CD8-positive, alpha-beta memory T cell (primary cell): ENCODE results near the gene PREX1. TPM values are rescaled to one million over a fixed set of nuclear protein-coding genes. Genes with fewer than 3 reads are reported as not detected.
A peak's percentile ranks its signal among the peaks of the same experiment; 100 is the strongest.
"Not testable (repeated sequence)": the region's sequence is repeated elsewhere in the genome, so short reads cannot be mapped to it uniquely, and the experiment has no call there.

Experiments used
- CTCF ChIA-PET: fragments of 350-600 bp; sonication (Branson Sonifier 250); formaldehyde crosslinking; loops from one replicate; lab custom pipeline; 2021; ENCODE audit warnings: antibody characterized with exemption; lab: Charles Lee
- POLR2A ChIA-PET: fragments of 350-600 bp; sonication (Branson Sonifier 250); formaldehyde crosslinking; loops from one replicate; lab custom pipeline; 2021; ENCODE audit warnings: antibody characterized with exemption; lab: Charles Lee
- DNase-seq, 5 donors: peaks; one replicate each; pipeline versions ENCODE4 v3.0.0 to v3.0.0-alpha.2; 2020 to 2022; ENCODE audit warnings: mixed read lengths in 1 of 5
- H3K27ac ChIP-seq: one replicate; pipeline ENCODE4 v1.7.0; 2013; ENCODE audit warnings: low read depth, mild to moderate bottlenecking, low read length, moderate library complexity
- H3K27me3 ChIP-seq: 2 replicates; pipeline ENCODE4 v1.7.0; 2013; ENCODE audit warnings: low read length, mild to moderate bottlenecking; ENCODE audit not compliant: insufficient read depth, poor library complexity, severe bottlenecking
- H3K36me3 ChIP-seq: 2 replicates; pipeline ENCODE4 v1.7.0; 2013; ENCODE audit warnings: mild to moderate bottlenecking, low read length, moderate library complexity; ENCODE audit not compliant: insufficient read depth
- H3K4me1 ChIP-seq: 2 replicates; pipeline ENCODE4 v1.7.0; 2013; ENCODE audit warnings: mild to moderate bottlenecking, low read length, moderate library complexity; ENCODE audit not compliant: insufficient read depth
- H3K4me3 ChIP-seq: 2 replicates; pipeline ENCODE4 v1.7.0; 2013; ENCODE audit warnings: mild to moderate bottlenecking, low read length
- H3K9me3 ChIP-seq: 2 replicates; pipeline ENCODE4 v1.7.0; 2013; ENCODE audit warnings: mild to moderate bottlenecking, low read length
- H3K27ac Mint-ChIP-seq, 8 donors: one replicate each; pipeline ENCODE4 v1.8.0; 2020 to 2021; ENCODE audit warnings: mixed read lengths in 8 of 8, mild to moderate bottlenecking in 6 of 8, inconsistent platforms in 3 of 8, moderate library complexity in 3 of 8
- H3K27me3 Mint-ChIP-seq, 2 donors: one replicate each; pipeline ENCODE4 v1.8.0; 2020 to 2021; ENCODE audit warnings: mixed read lengths in 2 of 2, mild to moderate bottlenecking in 1 of 2, moderate library complexity in 1 of 2
- H3K36me3 Mint-ChIP-seq, 3 donors: one replicate each; pipeline ENCODE4 v1.8.0; 2020 to 2021; ENCODE audit warnings: mixed read lengths in 3 of 3, inconsistent platforms in 1 of 3, mild to moderate bottlenecking in 1 of 3
- H3K4me1 Mint-ChIP-seq, 3 donors: one replicate each; pipeline ENCODE4 v1.8.0; 2020 to 2021; ENCODE audit warnings: mixed read lengths in 3 of 3, inconsistent platforms in 1 of 3, mild to moderate bottlenecking in 1 of 3
- H3K4me3 Mint-ChIP-seq, 7 donors: one replicate each; pipeline ENCODE4 v1.8.0; 2020 to 2021; ENCODE audit warnings: mixed read lengths in 7 of 7, mild to moderate bottlenecking in 6 of 7, moderate library complexity in 4 of 7, inconsistent platforms in 2 of 7
- H3K9me3 Mint-ChIP-seq, 5 donors: one replicate each; pipeline ENCODE4 v1.8.0; 2020 to 2022; ENCODE audit warnings: mixed read lengths in 5 of 5, mild to moderate bottlenecking in 3 of 5, moderate library complexity in 2 of 5, inconsistent platforms in 1 of 5
- polyA plus RNA-seq: library from polyadenylated mRNA; unstranded; fragments of 300-500 nt; fragmentation: Illumina TruSeq; gene quantifications from one replicate; pipeline ENCODE4 v1.2.3, GENCODE V29; 2021
- total RNA-seq, 2 experiments: library from RNA; stranded (reverse); gene quantifications; one replicate each; pipeline ENCODE4 v1.2.3, GENCODE V29; 2021

PREX1 gene
- total and polyA plus RNA-seq, 3 experiments from 2014 or later, result 89.5 to 90.5 (median 90.0) TPM

GRCh38 chr20:48813446-48813747 is 14.4 kb downstream of the PREX1 start:
- Mint-ChIP-seq H3K27me3 (no peaks in the 10 kb centered on the region), H3K9me3 (peaks cover 0 to 2% (median 0%) of the 10 kb centered on the region in 5 donors), H3K27ac (no peak overlapping the region), H3K4me3 (no peak overlapping the region), H3K4me1 (peaks cover 27 to 59% (median 30%) of the 10 kb centered on the region in 3 donors), H3K36me3 (peaks cover 13 to 45% (median 13%) of the 10 kb centered on the region in 3 donors)
- Histone ChIP-seq H3K27me3 (no peaks in the 10 kb centered on the region), H3K36me3 (no peaks in the 10 kb centered on the region), H3K4me1 (peaks cover 81% of the 10 kb centered on the region), H3K27ac (no peak overlapping the region), H3K9me3 (no peaks in the 10 kb centered on the region), H3K4me3 (no peak overlapping the region)
- ChIA-PET CTCF (interaction anchor here (1.7 kb wide), 1 partner anchor 156 kb away, joined by 4 read pairs; no protein-coding TSS in a partner anchor), POLR2A (interaction anchor here (0.5 kb wide), 2 partner anchors 13 to 15 kb away, joined by 3 read pairs; no protein-coding TSS in a partner anchor)
- DNase-seq, result no peak

DNA sequence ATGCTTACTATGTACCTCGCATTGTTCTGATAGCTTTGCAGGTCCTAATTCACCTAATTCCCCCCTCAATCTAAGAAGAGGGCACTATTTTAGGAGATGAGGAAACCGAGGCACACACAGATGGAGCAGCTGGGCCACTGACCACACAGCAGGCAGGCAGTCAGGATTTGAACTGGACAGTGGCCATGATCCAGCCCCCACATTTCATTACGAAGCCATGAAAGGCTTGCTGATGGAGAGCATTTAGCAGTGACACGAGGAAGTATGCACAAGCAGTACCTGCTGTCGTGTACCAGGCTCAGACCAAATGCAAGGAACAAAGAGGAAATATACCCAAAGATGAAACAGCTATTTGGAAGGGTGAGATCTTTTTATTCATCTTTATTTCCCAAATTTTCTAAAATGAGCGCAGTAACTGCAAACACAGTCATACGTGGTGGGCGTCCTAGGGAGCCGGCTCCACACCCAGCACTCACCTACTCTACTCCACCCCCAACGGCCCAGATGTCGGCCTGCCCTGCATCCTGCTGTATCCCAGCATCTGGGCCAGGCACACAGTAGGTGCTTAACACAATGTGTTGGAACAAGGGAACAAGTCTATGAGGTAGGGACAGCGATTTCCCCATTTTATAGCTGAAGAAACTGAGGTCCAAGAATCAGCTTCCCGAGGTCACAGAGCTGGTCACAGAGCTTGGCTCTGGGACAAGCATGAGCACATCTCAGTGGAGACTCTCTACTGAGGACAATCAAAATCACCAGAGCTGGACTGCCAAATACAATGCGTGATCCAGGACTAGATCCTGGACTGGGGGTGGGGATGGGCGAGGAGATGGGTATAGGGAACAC is 15.0 kb downstream of the PREX1 start:
- H3K36me3 Mint-ChIP-seq, result peaks cover 12 to 46% (median 15%) of the 10 kb centered on the region in 3 donors
- ChIA-PET POLR2A (interaction anchor here (0.5 kb wide), 1 partner anchor 16 kb away, joined by 3 read pairs; no protein-coding TSS in a partner anchor), CTCF (interaction anchor here (1.7 kb wide), 1 partner anchor 155 kb away, joined by 4 read pairs; no protein-coding TSS in a partner anchor)
- Histone ChIP-seq H3K36me3 (no peaks in the 10 kb centered on the region), H3K4me1 (peaks cover 76% of the 10 kb centered on the region), H3K9me3 (no peaks in the 10 kb centered on the region), H3K4me3 (no peak overlapping the region), H3K27ac (no peak overlapping the region), H3K27me3 (no peaks in the 10 kb centered on the region)
- H3K27me3 Mint-ChIP-seq, result no peaks in the 10 kb centered on the region
- DNase-seq, result no peak
- H3K4me1 Mint-ChIP-seq, result peaks cover 31 to 59% (median 36%) of the 10 kb centered on the region in 3 donors
- peaks cover 0 to 3% (median 0%) of the 10 kb centered on the region in 5 donors for H3K9me3 Mint-ChIP-seq
- H3K4me3 Mint-ChIP-seq, result no peak overlapping the region
- H3K27ac Mint-ChIP-seq, result no peak overlapping the region

GRCh38 chr20:48812114-48812513 is 15.7 kb downstream of the PREX1 start:
- H3K4me3 ChIP-seq, H3K36me3 ChIP-seq, H3K4me3 Mint-ChIP-seq, H3K9me3 Mint-ChIP-seq, H3K9me3 ChIP-seq, DNase-seq, H3K27ac ChIP-seq, H3K27me3 ChIP-seq, POLR2A ChIA-PET, H3K27me3 Mint-ChIP-seq: not testable (repeated sequence)
- H3K4me1 Mint-ChIP-seq, result peaks cover 37 to 59% (median 41%) of the 10 kb centered on the region in 3 donors
- CTCF ChIA-PET, result interaction anchor here (1.7 kb wide), 1 partner anchor 154 kb away, joined by 4 read pairs; no protein-coding TSS in a partner anchor
- H3K4me1 ChIP-seq, result peaks cover 69% of the 10 kb centered on the region
- peaks cover 13 to 46% (median 20%) of the 10 kb centered on the region in 3 donors for H3K36me3 Mint-ChIP-seq
- peak overlapping the region in 5 of 8 donors; percentile 69 to 83 (median 76) for H3K27ac Mint-ChIP-seq

- Mint-ChIP-seq H3K27ac (peak overlapping the region; percentile 42 to 89 (median 81)), H3K4me1 (peaks cover 57 to 71% (median 65%) of the 10 kb centered on the region in 3 donors), H3K36me3 (peaks cover 22 to 54% (median 32%) of the 10 kb centered on the region in 3 donors), H3K9me3 (peaks cover 0 to 10% (median 5%) of the 10 kb centered on the region in 5 donors), H3K27me3 (peaks cover 0 to under 1% of the 10 kb centered on the region in 2 donors), H3K4me3 (peak overlapping the region in 5 of 7 donors; percentile 18 to 60 (median 39))
- Histone ChIP-seq H3K9me3 (peaks cover 5% of the 10 kb centered on the region), H3K36me3 (no peaks in the 10 kb centered on the region), H3K4me3 (no peak overlapping the region), H3K4me1 (peaks cover 61% of the 10 kb centered on the region), H3K27me3 (no peaks in the 10 kb centered on the region), H3K27ac (peak overlapping the region; percentile 21)
- CTCF ChIA-PET, result no interaction called here
- DNase-seq, result peak in 1 of 5 donors; percentile 26
- POLR2A ChIA-PET, result no interaction called here
Measured at GRCh38 chr20:48809673-48810072, 18.1 kb downstream of the PREX1 start.

DNA sequence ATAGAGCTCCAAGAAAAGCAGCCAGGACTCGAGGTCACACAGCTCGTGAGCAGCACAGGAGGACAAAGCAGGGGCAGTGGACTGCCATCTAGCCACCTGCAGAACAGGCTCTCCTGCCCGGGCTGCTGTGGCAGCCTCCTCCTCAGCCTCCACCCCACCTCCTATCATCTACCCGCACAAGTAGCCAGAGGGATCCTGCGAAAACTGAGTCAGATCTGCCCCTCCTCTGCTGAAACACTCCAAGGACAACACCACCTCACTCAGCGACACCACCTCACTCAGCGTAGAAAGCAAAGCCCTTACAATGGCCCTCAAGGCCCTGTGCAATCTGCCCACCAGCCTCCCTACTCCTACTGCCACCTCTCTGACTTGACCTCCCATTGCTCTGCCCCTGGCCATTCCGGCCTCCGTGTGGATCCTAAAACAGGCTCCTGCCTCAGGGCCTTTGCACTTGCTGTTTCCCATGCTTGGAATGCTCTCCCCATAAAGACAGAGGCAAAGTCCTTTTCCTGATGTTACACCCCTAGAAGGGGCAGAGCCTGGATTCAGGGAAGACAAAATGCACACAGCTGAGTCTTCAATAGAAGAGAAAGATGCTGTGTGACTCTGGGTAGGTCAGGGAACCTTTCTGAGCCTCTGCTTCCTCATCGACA is 19.3 kb downstream of the PREX1 start:
- Mint-ChIP-seq H3K4me3 (peak overlapping the region in 5 of 7 donors; percentile 29 to 65 (median 55)), H3K27ac (peak overlapping the region in 7 of 8 donors; percentile 63 to 91 (median 79)), H3K36me3 (peaks cover 26 to 63% (median 39%) of the 10 kb centered on the region in 3 donors), H3K4me1 (peaks cover 67 to 82% (median 77%) of the 10 kb centered on the region in 3 donors), H3K9me3 (peaks cover 0 to 10% (median 5%) of the 10 kb centered on the region in 5 donors), H3K27me3 (peaks cover 0 to 3% of the 10 kb centered on the region in 2 donors)
- H3K27me3 ChIP-seq, result no peaks in the 10 kb centered on the region
- peaks cover 59% of the 10 kb centered on the region for H3K4me1 ChIP-seq
- no peak overlapping the region for H3K27ac ChIP-seq
- DNase-seq, result peak in 1 of 5 donors; percentile 15
- POLR2A ChIA-PET, result no interaction called here
- no peaks in the 10 kb centered on the region for H3K36me3 ChIP-seq
- CTCF ChIA-PET, result no interaction called here
- H3K4me3 ChIP-seq, result no peak overlapping the region
- H3K9me3 ChIP-seq, result peaks cover 5% of the 10 kb centered on the region

DNA sequence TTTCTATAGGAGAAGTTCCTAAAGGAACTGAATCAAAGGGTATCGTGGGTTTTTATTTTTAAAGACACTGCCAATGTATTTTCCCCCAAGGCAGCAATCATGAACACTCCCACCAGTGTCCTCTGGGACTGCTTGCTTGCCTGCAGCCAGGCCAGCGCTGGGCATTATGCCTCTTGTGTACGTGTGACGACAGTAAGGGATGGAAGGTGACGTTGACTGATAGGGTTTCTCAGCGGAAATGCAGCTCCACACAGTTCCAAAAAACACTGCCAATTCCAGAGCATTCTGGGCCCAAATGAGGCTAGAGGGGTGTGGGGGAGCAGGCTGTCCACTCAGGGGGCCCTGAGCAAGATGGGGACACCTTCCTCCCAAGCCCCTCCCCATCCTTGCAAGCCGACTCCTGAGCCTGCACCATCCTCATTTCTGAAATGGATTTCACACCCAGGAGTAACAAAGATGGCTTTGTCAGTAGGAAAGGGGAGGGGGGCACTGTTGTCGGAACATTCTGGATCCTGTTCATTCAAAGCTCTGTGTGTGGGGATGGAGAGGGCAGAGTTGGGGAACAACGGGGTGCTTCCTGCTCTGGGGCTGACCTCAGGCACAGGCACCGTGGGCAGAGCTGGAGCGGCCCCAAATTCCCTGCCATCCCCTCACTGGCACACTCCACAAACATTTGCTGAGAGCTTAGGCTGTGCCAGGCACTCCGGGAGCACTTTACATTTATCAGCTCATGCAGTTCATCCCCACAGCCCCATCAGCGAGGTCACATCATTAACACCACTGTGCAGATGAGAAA is 20.0 kb downstream of the PREX1 start:
- Mint-ChIP-seq H3K36me3 (peaks cover 26 to 63% (median 39%) of the 10 kb centered on the region in 3 donors), H3K4me1 (peaks cover 74 to 90% (median 84%) of the 10 kb centered on the region in 3 donors), H3K4me3 (peak overlapping the region in 1 of 7 donors; percentile 65), H3K27ac (peak overlapping the region; percentile 63 to 91 (median 78)), H3K27me3 (peaks cover 0 to 3% of the 10 kb centered on the region in 2 donors), H3K9me3 (peaks cover 0 to 10% (median 5%) of the 10 kb centered on the region in 5 donors)
- ChIA-PET POLR2A (interaction anchor here (0.6 kb wide), 1 partner anchor 47 kb away, joined by 3 read pairs; no protein-coding TSS in a partner anchor), CTCF (no interaction called here)
- DNase-seq, result peak in 1 of 5 donors; percentile 18
- no peak overlapping the region for H3K4me3 ChIP-seq
- peaks cover 5% of the 10 kb centered on the region for H3K9me3 ChIP-seq
- peaks cover 54% of the 10 kb centered on the region for H3K4me1 ChIP-seq
- no peaks in the 10 kb centered on the region for H3K27me3 ChIP-seq
- no peaks in the 10 kb centered on the region for H3K36me3 ChIP-seq
- no peak overlapping the region for H3K27ac ChIP-seq

- POLR2A ChIA-PET, result interaction anchor here (0.6 kb wide), 1 partner anchor 47 kb away, joined by 3 read pairs; no protein-coding TSS in a partner anchor
- Histone ChIP-seq H3K36me3 (no peaks in the 10 kb centered on the region), H3K27me3 (no peaks in the 10 kb centered on the region), H3K9me3 (peaks cover 5% of the 10 kb centered on the region), H3K4me3 (no peak overlapping the region), H3K4me1 (peaks cover 53% of the 10 kb centered on the region), H3K27ac (no peak overlapping the region)
- peaks cover 0 to 3% of the 10 kb centered on the region in 2 donors for H3K27me3 Mint-ChIP-seq
- peak overlapping the region in 1 of 7 donors; percentile 47 for H3K4me3 Mint-ChIP-seq
- peaks cover 29 to 67% (median 39%) of the 10 kb centered on the region in 3 donors for H3K36me3 Mint-ChIP-seq
- peaks cover 82 to 96% (median 90%) of the 10 kb centered on the region in 3 donors for H3K4me1 Mint-ChIP-seq
- CTCF ChIA-PET, result no interaction called here
- no peak for DNase-seq
- H3K9me3 Mint-ChIP-seq, result peaks cover 0 to 10% (median 5%) of the 10 kb centered on the region in 5 donors
- H3K27ac Mint-ChIP-seq, result peak overlapping the region in 5 of 8 donors; percentile 36 to 82 (median 66)
Measured at GRCh38 chr20:48807051-48807450, 20.7 kb downstream of the PREX1 start.
